Mesenteric fat pad (tissue), 1 donor: ENCODE measurements around the gene TUB. TPM values are rescaled to one million over a fixed set of nuclear protein-coding genes. Genes with fewer than 3 reads are reported as not detected.

Experiments
- DNase-seq: peaks from one replicate; pipeline ENCODE4 v3.0.0-alpha.2; 2020; ENCODE audit warnings: low spot score
- total RNA-seq: library from RNA; stranded (reverse); fragmentation: NEBNext Ultra II Directional; extraction: Animal tissue kit (Norgen Biotek cat#: 25700); gene quantifications from one replicate; pipeline ENCODE4 v1.2.1, GENCODE V29; 2021
- donor health status: DM: yes; HTN: yes; CAD: no.

Gene TUB
- total RNA-seq, 1 donor from 2014 or later, result 5.9 TPM

DNA sequence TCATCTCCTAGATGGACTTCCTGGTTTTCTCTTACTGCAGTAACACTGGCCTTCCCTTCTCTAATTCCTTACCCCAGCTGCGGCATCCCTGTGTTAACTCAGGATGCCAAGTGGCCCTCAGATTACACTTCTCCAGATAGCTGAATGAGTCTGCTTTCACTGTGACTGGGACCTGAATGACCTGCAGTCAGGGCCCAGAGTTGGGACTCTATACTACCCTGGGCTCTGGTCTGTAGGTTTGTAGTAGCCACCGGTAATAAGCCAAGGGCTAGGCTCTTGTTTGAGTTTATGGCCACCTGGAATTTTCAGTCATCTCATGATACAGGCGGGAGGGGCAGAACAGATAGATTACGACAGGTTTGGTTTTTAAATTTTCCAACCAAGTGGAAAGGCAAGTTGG lies 24.1 kb downstream of the TUB start:
- DNase-seq, result no peak

DNA sequence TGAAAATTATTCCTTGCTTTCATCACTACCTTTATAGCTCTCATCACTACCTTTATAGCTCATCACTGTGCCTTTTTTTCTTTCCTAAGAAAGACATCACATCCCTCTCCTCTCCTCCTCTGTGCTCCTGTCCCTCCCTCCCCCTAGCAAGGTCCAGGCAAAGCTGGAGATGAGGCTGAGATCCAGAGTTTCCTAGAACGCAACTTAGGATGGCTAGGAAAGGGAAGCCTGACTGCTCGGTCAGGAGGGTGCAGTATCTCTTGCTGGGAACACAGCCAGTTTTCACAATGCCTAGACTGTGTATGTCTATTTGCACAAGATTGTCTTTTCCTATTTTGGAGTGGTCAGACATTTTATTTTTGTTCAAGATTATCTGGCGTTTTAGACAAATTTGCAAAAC lies 24.7 kb downstream of the TUB start:
- no peak for DNase-seq

DNA sequence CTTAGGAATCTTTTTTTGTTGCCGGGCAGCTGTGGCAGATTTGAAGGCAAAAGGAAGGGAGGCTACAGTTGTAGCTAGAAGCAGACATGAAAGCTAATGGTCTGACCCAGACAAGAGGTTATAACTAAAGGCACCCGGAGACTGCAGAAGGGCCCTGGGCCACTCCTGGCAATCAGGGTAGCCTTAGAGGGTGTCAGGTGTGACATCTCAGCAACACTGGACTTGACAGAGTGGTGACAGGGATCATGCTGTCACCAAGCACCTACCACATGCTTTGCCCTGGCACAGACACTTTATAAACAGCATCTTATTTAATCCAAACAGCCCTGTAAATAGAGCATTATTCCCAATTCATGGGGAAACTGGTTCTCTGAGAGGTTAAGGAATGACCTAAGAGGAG lies 25.7 kb downstream of the TUB start:
- peak; percentile 67 for DNase-seq

DNA sequence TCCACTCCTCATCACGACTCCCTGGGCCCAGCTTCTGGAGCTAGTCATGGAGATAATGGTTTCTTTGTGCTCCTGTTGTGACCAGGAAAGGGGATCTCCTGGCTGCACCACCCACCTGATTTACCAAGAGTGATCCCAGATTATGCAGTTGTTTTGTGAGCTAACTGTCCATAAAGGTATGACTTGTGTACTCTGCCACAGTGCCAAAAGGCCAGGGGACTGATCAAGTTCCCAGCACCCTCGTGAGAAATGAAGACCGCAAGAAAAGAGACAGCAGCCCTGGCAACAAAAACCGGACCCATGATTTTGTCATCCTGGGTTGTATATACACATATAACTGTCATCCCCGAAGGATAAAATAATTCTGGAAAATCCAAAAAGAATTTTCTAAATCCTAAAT lies 26.6 kb downstream of the TUB start:
- no peak for DNase-seq

GRCh38 chr11:8108421-8108820 lies 27.4 kb downstream of the TUB start:
- no peak for DNase-seq

GRCh38 chr11:8109675-8110074 lies 28.7 kb downstream of the TUB start:
- no peak for DNase-seq

DNA sequence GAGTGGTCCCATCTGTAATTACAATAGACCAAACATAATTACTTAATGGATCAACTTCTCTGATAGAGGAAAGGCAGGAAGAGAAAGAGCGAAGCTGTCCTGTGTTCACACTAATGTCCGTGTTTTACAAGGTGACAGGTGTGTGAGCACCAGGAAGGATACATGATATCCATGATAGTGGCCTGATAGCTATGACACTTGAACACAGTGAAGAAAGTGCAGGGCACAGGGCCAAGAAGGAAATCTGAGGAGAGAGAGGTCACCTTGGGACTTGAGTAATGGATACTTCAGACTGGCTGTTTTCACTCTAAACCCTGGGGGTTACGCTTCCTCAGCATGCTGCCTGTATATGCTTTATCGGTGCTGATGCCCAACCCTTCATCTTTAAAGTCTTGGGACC lies 29.4 kb downstream of the TUB start:
- DNase-seq, result no peak

- no peak for DNase-seq
Observed at GRCh38 chr11:8111636-8112035, 30.6 kb downstream of the TUB start.

- no peak for DNase-seq
Observed at GRCh38 chr11:8122173-8122764, 41.3 kb downstream of the TUB start.

GRCh38 chr11:8126649-8127289 lies 45.8 kb downstream of the TUB start:
- no peak for DNase-seq

GRCh38 chr11:8127447-8127846 lies 46.4 kb downstream of the TUB start:
- no peak for DNase-seq

GRCh38 chr11:8138526-8138925 lies 57.5 kb downstream of the TUB start:
- DNase-seq, result no peak

- no peak for DNase-seq
Observed at GRCh38 chr11:8149726-8150125, 68.7 kb downstream of the TUB start.

Other genes starting within 250 kb of the TUB start
- gene OR10A6, start 149.9 kb upstream of the TUB start, total RNA-seq, result not detected
- not detected for gene OR10A3, start 139.5 kb upstream of the TUB start, total RNA-seq
- gene NLRP10, start 115.8 kb upstream of the TUB start, total RNA-seq, result not detected
- gene EIF3F, start 93.9 kb upstream of the TUB start, total RNA-seq, result 144 TPM
- gene RIC3, start 87.8 kb downstream of the TUB start, total RNA-seq, result 2.3 TPM
- gene LMO1, start 182.7 kb downstream of the TUB start, total RNA-seq, result not detected